ENCODE results near the gene INKA1. TPM values are rescaled to one million over a fixed set of nuclear protein-coding genes. Genes with fewer than 3 reads are reported as not detected.
A peak's percentile ranks its signal among the peaks of the same experiment; 100 is the strongest.

The INKA1 gene
- total RNA-seq, 4 donors from 2014 or later, result 30.4 to 56.1 (median 37.9) TPM

GRCh38 chr3:49801160-49801559 is 1.9 kb upstream of the INKA1 start:
- 92 to 94% methylated on average over 2 of the region's 2 CpGs for WGBS, 2 donors

GRCh38 chr3:49803465-49804140 is 542 bp downstream of the INKA1 start:
- peak; percentile 59 to 91 for DNase-seq (ENCODE audit: low spot score in 2 of 2)
- intact Hi-C loops (cut with DNase I; ENCODE audit: low total_unique reads), result loop anchor here (5.0 kb wide), 1 partner anchor 34 kb away; no protein-coding TSS in a partner anchor

More at GRCh38 chr3:49801160-49801559, 1.9 kb upstream of the INKA1 start:
- no peak for TF ChIP-seq CTCF (IDR thresholded peaks at IDR 0.05)
- H3K4me3 ChIP-seq (ENCODE audit: low read depth, poor library complexity, severe bottlenecking), result no peak overlapping the region
- no peak for DNase-seq (ENCODE audit: low spot score in 2 of 2)
- intact Hi-C loops (cut with DNase I; ENCODE audit: low total_unique reads), result loop anchor here (5.0 kb wide), 1 partner anchor 36 kb away; no protein-coding TSS in a partner anchor

GRCh38 chr3:49804141-49805041 is 1.3 kb downstream of the INKA1 start:
- WGBS, 2 donors, result 25 to 46% methylated on average over 16 to 26 of the region's 26 CpGs
- H3K4me3 ChIP-seq (ENCODE audit: low read depth, poor library complexity, severe bottlenecking), result no peak overlapping the region
- no peak for DNase-seq (ENCODE audit: low spot score in 2 of 2)
- TF ChIP-seq CTCF (IDR thresholded peaks at IDR 0.05) (no peak), POLR2A (IDR thresholded peaks at IDR 0.05) (no peak)
- intact Hi-C loops (cut with DNase I; ENCODE audit: low total_unique reads), result loop anchor here (5.0 kb wide), 1 partner anchor 33 kb away; no protein-coding TSS in a partner anchor

More at GRCh38 chr3:49803465-49804140, 542 bp downstream of the INKA1 start:
- 0 to 1% methylated on average over 17 to 34 of the region's 41 CpGs for WGBS, 2 donors
- H3K4me3 ChIP-seq (ENCODE audit: low read depth, poor library complexity, severe bottlenecking), result peak overlapping the region; percentile 76
- TF ChIP-seq POLR2A (IDR thresholded peaks at IDR 0.05), result no peak
- no peak for TF ChIP-seq CTCF (IDR thresholded peaks at IDR 0.05)

GRCh38 chr3:49805367-49805782 is 2.3 kb downstream of the INKA1 start:
- no peak for TF ChIP-seq POLR2A (IDR thresholded peaks at IDR 0.05)
- TF ChIP-seq CTCF (IDR thresholded peaks at IDR 0.05), result no peak
- WGBS, 2 donors, result 0 to 7% methylated on average over 2 to 3 of the region's 3 CpGs
- intact Hi-C loops (cut with DNase I; ENCODE audit: low total_unique reads), result no loop called here
- no peak overlapping the region for H3K4me3 ChIP-seq (ENCODE audit: low read depth, poor library complexity, severe bottlenecking)
- DNase-seq (ENCODE audit: low spot score in 2 of 2), result peak; percentile 81 to 96

- TF ChIP-seq POLR2A (IDR thresholded peaks at IDR 0.05) (no peak), CTCF (IDR thresholded peaks at IDR 0.05) (no peak)
- H3K4me3 ChIP-seq (ENCODE audit: low read depth, poor library complexity, severe bottlenecking), result no peak overlapping the region
- WGBS, 2 donors, result 30 to 49% methylated on average over 5 to 11 of the region's 11 CpGs
- DNase-seq (ENCODE audit: low spot score in 2 of 2), result peak in 1 of 2 donors; percentile 35
- intact Hi-C loops (cut with DNase I; ENCODE audit: low total_unique reads), result no loop called here
These were observed 3.0 kb downstream of the INKA1 start for GRCh38 chr3:49805897-49806701.

Measured in lower leg skin (tissue), 4 donors.